Measurements from ENCODE around the gene PXDC1. TPM values are rescaled to one million over a fixed set of nuclear protein-coding genes. Genes with fewer than 3 reads are reported as not detected.

The PXDC1 gene
- total and polyA plus RNA-seq, 2 experiments from 2014 or later = 1.2 to 1.8 TPM

DNA sequence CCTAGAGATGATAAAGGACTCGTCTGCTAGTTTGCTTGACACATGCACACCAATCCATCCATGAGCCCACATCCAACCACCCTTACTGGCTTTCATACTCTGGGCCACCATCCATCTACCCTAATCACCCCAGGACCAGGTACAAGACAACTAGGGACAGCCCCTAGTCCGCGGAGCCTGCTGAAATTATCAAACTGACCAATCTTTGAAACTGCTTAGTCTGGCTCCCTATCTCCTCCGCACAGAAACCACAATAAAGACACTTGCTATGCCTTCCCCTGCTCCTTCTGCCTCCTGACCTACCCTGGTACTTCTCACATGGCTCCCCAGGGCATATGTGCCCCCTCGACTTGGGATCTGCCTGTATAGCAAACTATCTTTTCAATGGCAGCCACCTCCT is 33.1 kb downstream of the PXDC1 start:
- H3K9me2 ChIP-seq (ENCODE audit: insufficient read depth) = no peaks in the 10 kb centered on the region; the same call in 1 of the 2 replicates

More for the DNA sequence above, 33.1 kb downstream of the PXDC1 start:
- Mint-ChIP-seq H3K36me3 (ENCODE audit: low read depth) (peaks cover 16% of the 10 kb centered on the region; the same call in 2 of the 3 replicates), H3K27me3 (ENCODE audit: insufficient read depth, low read depth, poor library complexity) (peaks cover 7% of the 10 kb centered on the region), H3K27ac (no peak overlapping the region), H3K9me3 (peaks cover 13% of the 10 kb centered on the region; the same call in 2 of the 3 replicates), H3K4me3 (no peak overlapping the region), H3K4me1 (peaks cover 23% of the 10 kb centered on the region)
- ATAC-seq = no peak
- no peak overlapping the region for H3K4me3 ChIP-seq
- H4K20me1 ChIP-seq (replicated peaks; ENCODE audit: insufficient read depth) = no peaks in the 10 kb centered on the region
- TF ChIP-seq JUNB (IDR thresholded peaks at IDR 0.05; ENCODE audit: unreplicated experiment) = no peak
- TF ChIP-seq ZNF114 (CRISPR knock-in tag; IDR thresholded peaks at IDR 0.05) = no peak
- TF ChIP-seq CTCF (conservative IDR thresholded peaks at IDR 0.05; ENCODE audit: low read depth in 2 of 2) = no peak
- TF ChIP-seq EZH2phosphoT487 (IDR thresholded peaks at IDR 0.05; ENCODE audit: unreplicated experiment) = no peak
- TF ChIP-seq POLR2AphosphoS5 (IDR thresholded peaks at IDR 0.05; ENCODE audit: low read depth) = no peak
- TF ChIP-seq, protein P1, sequence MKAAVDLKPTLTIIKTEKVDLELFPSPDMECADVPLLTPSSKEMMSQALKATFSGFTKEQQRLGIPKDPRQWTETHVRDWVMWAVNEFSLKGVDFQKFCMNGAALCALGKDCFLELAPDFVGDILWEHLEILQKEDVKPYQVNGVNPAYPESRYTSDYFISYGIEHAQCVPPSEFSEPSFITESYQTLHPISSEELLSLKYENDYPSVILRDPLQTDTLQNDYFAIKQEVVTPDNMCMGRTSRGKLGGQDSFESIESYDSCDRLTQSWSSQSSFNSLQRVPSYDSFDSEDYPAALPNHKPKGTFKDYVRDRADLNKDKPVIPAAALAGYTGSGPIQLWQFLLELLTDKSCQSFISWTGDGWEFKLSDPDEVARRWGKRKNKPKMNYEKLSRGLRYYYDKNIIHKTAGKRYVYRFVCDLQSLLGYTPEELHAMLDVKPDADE (IDR thresholded peaks at IDR 0.05) = no peak
- TF ChIP-seq NANOG (IDR thresholded peaks at IDR 0.05; ENCODE audit: borderline replicate concordance) = no peak
- TF ChIP-seq REST (IDR thresholded peaks at IDR 0.05; ENCODE audit: unreplicated experiment) = no peak
- no peak for TF ChIP-seq ZNF331 (CRISPR knock-in tag; IDR thresholded peaks at IDR 0.05; ENCODE audit: low read depth)
- no peak for TF ChIP-seq STAT1 (IDR thresholded peaks at IDR 0.05; ENCODE audit: unreplicated experiment)
- TF ChIP-seq EZH2 (IDR thresholded peaks at IDR 0.05; ENCODE audit: low read depth, unreplicated experiment) = no peak
- TF ChIP-seq CREB1 (CRISPR knock-in tag; IDR thresholded peaks at IDR 0.05; ENCODE audit: low read depth) = no peak
- no peak for TF ChIP-seq ZNF462 (CRISPR knock-in tag; IDR thresholded peaks at IDR 0.05)
- H3K4me1 ChIP-seq (ENCODE audit: insufficient read depth) = peaks cover 11% of the 10 kb centered on the region
- no peak overlapping the region for H3K27ac ChIP-seq (ENCODE audit: low read depth)
- DNase-seq (ENCODE audit: low spot score) = no peak
- H3K4me2 ChIP-seq = no peak overlapping the region
- no peak overlapping the region for H2AFZ ChIP-seq
- no peaks in the 10 kb centered on the region for H3F3A ChIP-seq (replicated peaks; ENCODE audit: low read depth)
- no peaks in the 10 kb centered on the region; the same call in 1 of the 2 replicates for H3K36me3 ChIP-seq (ENCODE audit: insufficient read depth)
- no peaks in the 10 kb centered on the region for H3K27me3 ChIP-seq (ENCODE audit: insufficient read depth)
- H3K79me2 ChIP-seq (replicated peaks; ENCODE audit: insufficient read depth) = no peaks in the 10 kb centered on the region
